NCI-H82 (cell line): ENCODE results near the gene NMNAT2.
"Not testable (repeated sequence)": the region's sequence is repeated elsewhere in the genome, so short reads cannot be mapped to it uniquely, and the experiment has no call there.

Experiments used
- DNase-seq: peaks from one replicate; lab custom pipeline; 2025; lab: John Stamatoyannopoulos, UW

NMNAT2 gene

GRCh38 chr1:183285746-183286145, 132.4 kb downstream of the NMNAT2 start:
- no peak for DNase-seq

- no peak for DNase-seq
Observed at GRCh38 chr1:183285256-183285655, 132.9 kb downstream of the NMNAT2 start.

DNA sequence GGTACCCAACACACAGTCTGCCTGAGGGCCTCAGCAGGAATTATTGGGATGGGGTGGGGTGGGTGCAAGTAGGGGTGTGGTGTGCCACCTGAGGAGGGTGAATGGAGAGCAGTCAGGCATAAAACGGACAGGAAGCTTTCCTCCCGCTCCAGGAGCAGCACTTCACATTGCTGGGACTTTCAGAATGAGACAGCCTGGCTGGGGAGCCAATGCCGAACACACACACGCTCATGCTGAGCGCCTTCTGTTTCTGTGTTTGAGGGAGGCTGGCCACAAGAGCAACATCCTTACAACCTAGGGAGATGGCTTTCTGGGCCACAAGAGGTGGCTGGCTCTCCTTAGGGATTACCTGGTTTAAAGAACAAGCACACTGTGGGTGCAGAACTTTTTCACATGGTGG, 134.1 kb downstream of the NMNAT2 start:
- DNase-seq = no peak

- no peak for DNase-seq
Observed at GRCh38 chr1:183283286-183283685, 134.9 kb downstream of the NMNAT2 start.

- no peak for DNase-seq
Observed at GRCh38 chr1:183282101-183282855, 135.9 kb downstream of the NMNAT2 start.

DNA sequence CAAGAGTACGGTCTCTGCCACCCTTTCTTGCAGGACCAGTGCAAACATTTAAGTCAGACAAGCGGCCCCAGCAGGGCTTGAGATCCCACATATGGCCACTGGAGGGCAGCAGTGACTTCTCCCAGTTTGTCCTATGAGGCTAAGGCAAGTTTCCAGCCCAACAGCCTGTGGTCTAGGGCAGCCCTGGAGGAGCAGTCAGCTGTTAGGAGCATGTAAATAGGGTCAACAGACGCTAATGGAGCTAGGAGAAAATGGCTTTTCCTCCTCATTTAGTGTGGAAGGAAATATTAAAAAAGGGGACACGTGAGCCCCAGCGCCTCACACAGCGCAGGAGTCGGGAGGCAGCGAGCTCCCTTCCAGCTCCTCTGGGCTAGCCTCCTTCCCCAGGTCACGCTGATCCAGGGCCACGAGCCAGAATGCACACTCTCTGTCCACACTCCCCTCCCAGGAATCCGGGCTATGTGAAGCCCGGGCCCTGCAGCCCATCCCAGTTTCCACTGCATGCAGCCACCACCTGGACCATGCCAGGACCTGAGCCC, 136.6 kb downstream of the NMNAT2 start:
- DNase-seq = peak; percentile 94

GRCh38 chr1:183281039-183281438, 137.1 kb downstream of the NMNAT2 start:
- DNase-seq = no peak

DNA sequence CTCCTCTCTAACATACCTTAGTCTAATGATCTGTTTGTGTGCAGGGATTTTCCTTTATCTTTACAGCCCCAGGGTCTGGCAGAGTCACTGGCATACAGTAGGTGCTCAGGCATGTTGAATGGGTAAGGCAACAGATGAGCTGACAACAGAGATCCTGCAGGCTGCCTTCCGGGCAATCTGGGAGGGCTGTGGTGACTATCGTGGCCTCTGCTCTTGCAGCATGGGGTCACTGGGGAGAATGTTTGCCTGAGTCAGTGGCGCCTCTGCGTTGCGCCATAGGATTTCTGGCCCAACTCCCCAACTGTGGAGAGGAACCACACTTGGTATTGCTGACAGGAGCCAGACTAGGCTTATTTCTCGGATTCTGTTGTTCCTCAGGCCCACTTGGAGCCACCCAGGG, 138.3 kb downstream of the NMNAT2 start:
- no peak for DNase-seq

DNA sequence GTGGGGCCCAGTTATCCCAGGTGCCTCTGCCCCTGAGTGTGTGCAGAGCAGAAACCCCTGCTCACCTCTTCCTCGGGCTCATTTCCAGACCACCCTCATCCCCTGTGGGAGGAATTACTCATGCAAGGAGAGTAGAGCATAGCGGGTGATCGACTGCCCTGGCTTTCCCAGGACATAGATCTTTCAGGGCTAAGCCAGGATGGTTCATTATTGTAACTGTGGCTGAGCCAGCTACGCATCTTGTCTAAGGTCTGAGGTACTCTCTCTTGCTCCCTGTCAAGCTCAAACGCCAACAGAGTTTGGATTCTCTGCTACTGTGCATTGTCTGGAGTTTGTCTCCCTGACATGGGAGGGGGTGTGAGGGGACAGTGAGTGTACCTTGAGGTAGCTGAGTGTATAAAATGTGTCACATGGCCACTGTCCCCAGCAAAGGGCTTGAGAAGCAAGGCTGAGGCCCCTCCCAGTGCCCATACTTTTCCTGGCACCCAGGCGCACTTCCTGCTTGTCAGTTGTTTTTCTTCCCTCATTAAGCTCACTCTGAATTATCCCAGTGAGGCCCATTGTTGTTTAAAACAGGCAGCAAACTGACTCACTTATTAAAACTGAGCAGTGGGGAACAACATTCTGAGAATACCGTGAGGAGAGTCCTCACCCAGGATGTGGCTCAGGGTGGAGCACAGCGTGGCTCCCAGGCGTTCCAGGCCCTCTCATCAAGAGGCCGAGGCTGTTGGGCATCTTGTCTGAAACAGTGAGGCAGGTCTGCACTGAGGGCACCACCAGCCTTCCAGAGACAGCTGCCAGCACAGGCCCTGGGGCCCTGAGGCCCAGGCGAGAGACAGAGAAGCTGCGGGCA, 139.2 kb downstream of the NMNAT2 start:
- DNase-seq = no peak

DNA sequence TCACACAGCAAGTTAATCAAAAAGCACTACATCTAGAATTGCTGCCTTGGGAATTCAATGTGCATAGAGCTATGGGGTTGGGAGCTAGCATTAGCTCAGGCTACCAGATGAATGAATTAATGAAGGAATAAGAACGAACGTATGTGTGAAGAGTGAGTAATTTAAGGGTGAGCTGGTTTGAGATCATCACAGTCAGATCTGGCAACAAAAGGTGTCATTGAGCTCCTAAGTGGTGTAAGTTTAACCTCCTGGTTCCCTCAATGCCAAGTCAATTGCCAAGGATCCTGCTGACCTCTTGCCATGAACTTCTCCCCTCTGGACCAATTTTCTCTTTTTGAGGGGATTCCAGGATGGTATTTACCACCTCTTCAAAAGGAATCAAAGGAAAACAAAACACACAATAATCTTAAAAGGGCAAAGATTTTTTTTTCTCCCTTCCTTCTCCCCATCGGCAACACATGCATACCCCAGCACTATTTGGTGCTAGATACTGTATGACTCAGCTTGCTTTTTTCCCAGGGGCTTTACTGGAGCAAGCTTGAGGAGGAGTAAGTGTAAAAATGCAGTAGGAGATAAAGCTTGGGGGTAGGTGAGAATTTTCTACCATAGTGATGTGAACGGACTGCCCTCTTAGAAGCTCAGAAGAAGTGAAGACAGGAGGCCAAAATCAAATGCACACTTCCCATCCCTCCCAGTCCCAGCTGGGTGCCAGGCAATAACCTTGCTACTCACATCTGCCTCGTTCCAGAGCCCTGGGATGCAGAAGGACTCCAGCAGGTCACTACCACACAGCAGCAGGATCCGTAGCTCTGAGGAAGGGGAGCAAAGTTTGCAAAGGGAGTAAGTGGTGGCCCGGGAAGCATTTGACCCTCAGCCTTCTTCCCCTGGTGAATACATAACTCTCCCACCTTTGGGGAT, 140.1 kb downstream of the NMNAT2 start:
- no peak for DNase-seq

- peak; percentile 53 for DNase-seq
Observed at GRCh38 chr1:183276386-183277080, 141.6 kb downstream of the NMNAT2 start.

- DNase-seq = no peak
Observed at GRCh38 chr1:183275322-183275721, 142.9 kb downstream of the NMNAT2 start.

DNA sequence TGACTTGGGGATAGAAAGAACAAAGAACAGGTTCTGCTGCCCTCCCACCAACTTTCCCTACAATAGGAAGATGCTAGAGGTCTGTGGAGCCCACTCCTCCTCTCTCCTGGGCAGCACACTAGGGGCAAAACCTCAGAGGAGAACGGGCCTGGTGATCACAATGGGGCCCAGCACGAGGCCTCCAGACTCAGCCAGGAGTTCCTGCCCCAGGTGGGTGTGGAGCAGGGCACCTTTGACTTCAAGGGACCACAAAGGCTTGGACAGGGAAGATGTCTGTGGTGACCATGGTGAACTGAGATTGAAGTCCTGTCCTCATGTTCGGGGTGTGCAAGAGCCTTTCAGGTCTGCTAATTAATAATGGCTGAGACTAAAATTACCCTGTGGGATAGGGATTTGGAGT, 143.3 kb downstream of the NMNAT2 start:
- DNase-seq = no peak

DNA sequence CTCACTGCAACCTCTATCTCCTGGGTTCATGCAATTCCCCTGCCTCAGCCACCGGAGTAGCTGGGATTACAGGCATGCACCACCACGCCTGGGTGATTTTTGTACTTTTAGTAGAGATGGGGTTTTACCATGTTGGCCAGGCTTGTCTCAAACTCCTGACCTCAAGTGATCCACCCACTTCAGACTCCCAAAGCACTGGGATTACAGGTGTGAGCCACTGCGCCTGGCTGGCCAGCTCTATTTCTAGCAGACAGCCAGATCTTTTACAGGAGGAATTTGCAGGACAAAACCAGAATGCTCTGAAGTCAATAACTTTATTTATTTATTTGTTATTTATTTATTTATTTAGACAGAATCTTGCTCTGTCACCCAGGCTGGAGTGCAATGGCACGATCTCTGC, 144.2 kb downstream of the NMNAT2 start:
- not testable (repeated sequence) for DNase-seq

DNA sequence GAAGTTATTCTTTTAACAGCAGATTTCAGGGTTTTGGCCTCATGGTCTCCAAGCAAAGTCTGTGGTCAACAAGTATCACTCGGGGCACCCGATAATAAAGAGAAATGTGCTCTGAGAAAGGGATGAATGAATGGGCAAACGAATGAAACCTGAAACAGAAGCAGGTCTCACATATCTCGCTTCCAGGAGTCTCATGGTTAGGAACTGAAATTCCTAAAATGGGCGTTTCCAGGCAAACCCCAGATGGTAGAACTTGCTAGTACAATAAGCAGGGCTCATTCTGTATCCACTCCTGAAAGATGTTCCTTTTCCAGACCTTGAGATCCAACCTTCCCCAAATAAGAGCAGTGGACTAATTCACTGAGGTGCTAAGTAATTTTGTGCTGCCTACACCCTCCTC, 144.9 kb downstream of the NMNAT2 start:
- DNase-seq = no peak

GRCh38 chr1:183272390-183272848, 145.8 kb downstream of the NMNAT2 start:
- peak; percentile 42 for DNase-seq

- DNase-seq = no peak
Observed at GRCh38 chr1:183270541-183271141, 147.5 kb downstream of the NMNAT2 start.

DNA sequence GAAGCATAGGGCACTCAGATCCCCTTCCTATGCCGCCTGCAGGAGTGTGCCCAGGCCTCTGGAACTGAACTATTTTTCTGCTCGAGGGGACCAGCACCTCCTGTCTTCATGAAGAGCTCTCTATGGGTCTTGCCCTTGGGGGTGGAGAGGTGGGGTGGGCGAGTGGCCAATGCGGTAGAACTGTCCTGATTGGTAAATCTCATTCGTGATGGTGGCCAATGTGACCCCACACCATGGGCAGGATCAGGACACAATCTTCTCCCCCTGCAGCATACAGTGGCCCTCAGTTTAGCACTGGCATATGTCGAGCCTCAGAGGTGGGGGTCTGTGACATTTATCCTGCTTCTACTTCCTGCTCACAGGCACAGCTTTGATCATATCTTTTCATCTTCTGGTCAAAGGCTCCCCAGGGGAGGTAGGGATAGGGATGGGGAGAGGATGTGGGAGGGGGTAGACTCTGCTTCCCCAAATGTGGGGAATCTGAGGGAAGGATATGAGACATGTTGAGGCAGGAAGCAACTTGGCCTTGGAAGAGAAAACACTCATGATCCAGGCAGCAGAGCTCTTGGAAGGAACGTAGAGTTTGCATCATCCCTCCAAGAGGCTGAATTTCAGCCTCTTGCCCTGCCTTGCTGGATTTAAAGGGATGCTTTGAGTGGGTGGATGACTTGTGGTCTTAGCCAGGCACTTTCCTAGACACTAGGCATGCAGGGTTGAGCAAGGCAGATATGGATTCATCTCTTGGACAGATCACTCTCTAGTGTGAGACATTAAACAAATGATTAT, 150.3 kb downstream of the NMNAT2 start:
- no peak for DNase-seq

DNA sequence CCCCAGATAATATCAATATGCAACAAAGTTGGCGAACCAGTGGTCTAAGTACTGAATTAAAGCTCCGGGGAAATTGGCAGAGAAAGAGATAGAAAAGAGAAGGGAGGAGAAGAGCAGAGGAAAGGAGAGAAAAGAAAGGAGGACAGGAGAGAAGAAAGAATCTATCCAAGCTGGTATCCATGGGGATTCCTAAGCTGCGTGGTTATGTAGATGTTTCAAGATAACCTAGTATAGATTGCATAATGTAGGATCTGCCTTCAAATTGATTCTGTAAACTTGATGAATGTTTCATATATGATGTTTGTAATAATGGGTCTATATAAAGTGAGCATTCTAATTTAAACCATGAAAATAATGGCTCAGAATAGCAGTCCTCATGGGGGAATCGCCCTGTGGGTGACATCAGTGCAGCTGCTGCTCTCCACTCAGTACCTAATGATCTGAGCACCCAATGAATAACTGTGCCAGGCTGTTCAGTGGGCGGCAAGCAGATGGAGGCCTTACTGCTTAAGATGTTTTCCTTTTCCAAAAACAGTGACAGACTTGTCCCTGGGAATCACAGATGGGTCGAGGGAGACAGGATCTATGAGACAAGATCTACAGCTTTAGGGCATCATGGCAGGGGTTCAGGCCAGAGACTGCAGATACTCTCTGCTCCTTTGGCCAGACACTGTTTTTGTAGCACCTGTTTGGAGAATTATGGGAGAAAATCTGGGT, 154.1 kb downstream of the NMNAT2 start:
- no peak for DNase-seq
